Neural cell (in vitro differentiated cells): ENCODE data around the gene FAM174C. TPM values are rescaled to one million over a fixed set of nuclear protein-coding genes. Genes with fewer than 3 reads are reported as not detected.

Source experiments
- H2AFZ ChIP-seq: fragments of 200-600, 300-800 bp; sonication (generic), shearing (Covaris generic); 2 replicates; pipeline ENCODE4 v1.6.0; 2014; ENCODE audit warnings: low read depth, mild to moderate bottlenecking, antibody characterized with exemption, low read length, moderate library complexity
- H3F3A ChIP-seq: fragments of 200-600 bp; shearing (Covaris generic); 2 replicates; pipeline ENCODE4 v1.6.1; 2016; ENCODE audit warnings: mild to moderate bottlenecking, moderate library complexity, mixed read lengths, antibody characterized with exemption, low read length; ENCODE audit not compliant: insufficient read depth, poor library complexity, severe bottlenecking
- H3K27ac ChIP-seq: fragments of 200-600, 300-800 bp; sonication (generic), shearing (Covaris generic); 2 replicates; pipeline ENCODE4 v1.5.1; 2014; ENCODE audit warnings: mild to moderate bottlenecking, low read length, moderate library complexity
- H3K27me3 ChIP-seq: fragments of 300-800, 200-600 bp; sonication (generic), shearing (Covaris generic); 2 replicates; pipeline ENCODE4 v1.6.0; 2014; ENCODE audit warnings: mild to moderate bottlenecking, low read depth, low read length, moderate library complexity; ENCODE audit not compliant: insufficient read depth
- H3K36me3 ChIP-seq: fragments of 300-800, 200-600 bp; sonication (generic), shearing (Covaris generic); 2 replicates; pipeline ENCODE4 v1.5.1; 2014; ENCODE audit warnings: mild to moderate bottlenecking, antibody characterized with exemption, low read length, moderate library complexity; ENCODE audit not compliant: insufficient read depth
- H3K4me2 ChIP-seq: fragments of 300-800, 200-600 bp; sonication (generic), shearing (Covaris generic); 2 replicates; pipeline ENCODE4 v1.6.0; 2014; ENCODE audit warnings: mild to moderate bottlenecking, low read length
- H3K4me3 ChIP-seq: fragments of 300-800, 200-600 bp; sonication (generic), shearing (Covaris generic); 2 replicates; pipeline ENCODE4 v1.5.1; 2014; ENCODE audit warnings: mild to moderate bottlenecking, low read length, moderate library complexity
- H3K79me2 ChIP-seq: fragments of 200-600 bp; shearing (Covaris generic); replicated peaks from 2 replicates; pipeline ENCODE4 v1.6.0; 2014; ENCODE audit warnings: mild to moderate bottlenecking, low read length, moderate library complexity; ENCODE audit not compliant: insufficient read depth
- H3K9ac ChIP-seq: fragments of 300-800, 200-600 bp; sonication (generic), shearing (Covaris generic); 2 replicates; pipeline ENCODE4 v1.6.1; 2016; ENCODE audit warnings: mild to moderate bottlenecking, low read length, mixed read lengths
- H3K9me2 ChIP-seq: fragments of 200-600 bp; shearing (Covaris generic); 2 replicates; pipeline ENCODE4 v1.6.1; 2016; ENCODE audit warnings: mild to moderate bottlenecking, low read length, mixed read lengths; ENCODE audit not compliant: insufficient read depth
- H3K9me3 ChIP-seq: fragments of 200-600, 300-800 bp; sonication (generic), shearing (Covaris generic); 2 replicates; pipeline ENCODE4 v1.6.1; 2016; ENCODE audit warnings: mild to moderate bottlenecking, mixed run types, low read length, moderate library complexity, mixed read lengths
- H4K20me1 ChIP-seq: fragments of 200-600 bp; shearing (Covaris generic); 2 replicates; pipeline ENCODE4 v1.6.1; 2016; ENCODE audit warnings: mild to moderate bottlenecking, mixed run types; ENCODE audit not compliant: insufficient read depth
- CTCF ChIP-seq: fragments of 450-650 bp; IDR thresholded peaks from 2 replicates; pipeline ENCODE4 v1.5.1; 2014; ENCODE audit warnings: antibody characterized with exemption, mild to moderate bottlenecking, moderate library complexity; ENCODE audit not compliant: poor library complexity, severe bottlenecking
- EP300 ChIP-seq: fragments of 450-650 bp; conservative IDR thresholded peaks from 2 replicates; pipeline ENCODE4 v1.6.1; 2014; ENCODE audit warnings: antibody characterized with exemption, mild to moderate bottlenecking, moderate library complexity; ENCODE audit not compliant: poor library complexity, severe bottlenecking
- EZH2 ChIP-seq: fragments of 200-600, 300-800 bp; shearing (Covaris generic), sonication (generic); IDR thresholded peaks from 2 replicates; pipeline ENCODE4 v1.6.1; 2014; ENCODE audit warnings: antibody characterized with exemption, low read length, borderline replicate concordance, mild to moderate bottlenecking; ENCODE audit not compliant: insufficient read depth, poor library complexity, severe bottlenecking
- MXI1 ChIP-seq: fragments of 450-650 bp; conservative IDR thresholded peaks from 2 replicates; pipeline ENCODE4 v1.6.1; 2014; ENCODE audit warnings: antibody characterized with exemption, mild to moderate bottlenecking; ENCODE audit not compliant: poor library complexity, severe bottlenecking
- POLR2AphosphoS5 ChIP-seq: IDR thresholded peaks from 2 replicates; pipeline ENCODE4 v1.6.1; 2012
- RAD21 ChIP-seq: fragments of 450-650 bp; conservative IDR thresholded peaks from 2 replicates; pipeline ENCODE4 v1.6.1; 2014; ENCODE audit warnings: antibody characterized with exemption, mild to moderate bottlenecking, moderate library complexity
- REST ChIP-seq: IDR thresholded peaks from 2 replicates; pipeline ENCODE4 v1.6.1; 2012; ENCODE audit warnings: borderline replicate concordance
- SMC3 ChIP-seq: fragments of 450-650 bp; conservative IDR thresholded peaks from 2 replicates; pipeline ENCODE4 v1.6.1; 2014; ENCODE audit warnings: antibody characterized with exemption, mild to moderate bottlenecking, moderate library complexity; ENCODE audit not compliant: poor library complexity
- TAF1 ChIP-seq: IDR thresholded peaks from 2 replicates; pipeline ENCODE4 v1.6.1; 2012; ENCODE audit warnings: low read depth
- polyA plus RNA-seq: library from polyadenylated mRNA; depleted of rRNA; stranded (reverse); fragments of >200 nt; gene quantifications from 2 replicates; pipeline ENCODE4 v1.2.3, GENCODE V29; 2014

The FAM174C gene
- polyA plus RNA-seq, 1 donor from 2014 or later = 28.4 TPM

DNA sequence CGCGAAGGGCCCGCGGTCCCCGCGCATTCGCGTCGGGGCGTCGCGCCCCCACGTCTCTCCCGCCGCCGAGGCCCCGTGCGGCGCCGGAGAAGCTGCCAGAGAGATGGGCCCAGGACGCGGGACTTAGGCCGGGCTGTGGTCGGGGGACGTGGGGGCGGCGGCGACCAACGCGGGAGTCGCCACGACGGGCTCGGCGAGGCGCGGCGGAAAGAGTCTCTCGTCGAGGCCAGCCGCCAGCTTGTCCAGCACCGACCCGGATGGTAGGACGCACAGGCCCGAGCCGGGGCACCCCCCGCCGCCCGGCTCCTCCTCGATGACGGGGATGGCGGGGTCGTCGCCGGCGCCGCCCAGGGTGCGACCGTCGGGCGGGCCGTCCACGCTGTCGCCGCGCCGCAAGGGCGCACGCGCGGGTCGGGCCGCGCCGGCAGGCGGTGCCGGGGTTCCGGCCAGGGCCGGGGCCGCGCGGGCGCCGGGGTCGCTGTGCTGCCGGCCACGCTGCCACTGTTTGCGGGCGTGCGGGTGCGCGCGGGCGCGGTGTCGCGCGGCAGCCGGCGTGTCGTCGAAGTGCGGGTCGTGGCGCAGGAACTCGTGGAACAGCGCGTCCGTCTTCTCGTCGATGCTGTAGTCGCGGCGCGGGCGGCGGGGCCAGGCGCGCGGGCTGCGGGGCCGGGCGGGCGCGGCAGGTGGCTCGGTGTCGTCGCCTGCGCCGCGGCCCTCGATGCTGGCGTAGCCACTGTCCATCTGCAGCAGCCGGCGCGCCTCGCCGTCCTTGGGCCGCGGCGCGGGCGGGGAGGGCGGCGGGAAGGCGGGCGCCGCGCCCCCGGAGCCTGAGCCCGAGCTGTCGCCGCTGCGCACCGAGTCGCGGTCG, 46.0 kb upstream of the FAM174C start:
- Histone ChIP-seq H3K27me3 (no peaks in the 10 kb centered on the region), H2AFZ (no peak overlapping the region), H3K4me2 (no peak overlapping the region), H3K36me3 (no peaks in the 10 kb centered on the region), H3K9ac (no peak overlapping the region), H3K79me2 (no peaks in the 10 kb centered on the region), H3F3A (no peaks in the 10 kb centered on the region), H3K27ac (no peak overlapping the region), H3K9me3 (no peaks in the 10 kb centered on the region), H3K9me2 (no peaks in the 10 kb centered on the region), H3K4me3 (no peak overlapping the region), H4K20me1 (no peaks in the 10 kb centered on the region)
- TF ChIP-seq MXI1 = no peak
- TF ChIP-seq TAF1 = no peak
- no peak for TF ChIP-seq SMC3
- TF ChIP-seq RAD21 = no peak
- no peak for TF ChIP-seq CTCF
- TF ChIP-seq POLR2AphosphoS5 = no peak
- no peak for TF ChIP-seq EP300
- no peak for TF ChIP-seq REST
- no peak for TF ChIP-seq EZH2

DNA sequence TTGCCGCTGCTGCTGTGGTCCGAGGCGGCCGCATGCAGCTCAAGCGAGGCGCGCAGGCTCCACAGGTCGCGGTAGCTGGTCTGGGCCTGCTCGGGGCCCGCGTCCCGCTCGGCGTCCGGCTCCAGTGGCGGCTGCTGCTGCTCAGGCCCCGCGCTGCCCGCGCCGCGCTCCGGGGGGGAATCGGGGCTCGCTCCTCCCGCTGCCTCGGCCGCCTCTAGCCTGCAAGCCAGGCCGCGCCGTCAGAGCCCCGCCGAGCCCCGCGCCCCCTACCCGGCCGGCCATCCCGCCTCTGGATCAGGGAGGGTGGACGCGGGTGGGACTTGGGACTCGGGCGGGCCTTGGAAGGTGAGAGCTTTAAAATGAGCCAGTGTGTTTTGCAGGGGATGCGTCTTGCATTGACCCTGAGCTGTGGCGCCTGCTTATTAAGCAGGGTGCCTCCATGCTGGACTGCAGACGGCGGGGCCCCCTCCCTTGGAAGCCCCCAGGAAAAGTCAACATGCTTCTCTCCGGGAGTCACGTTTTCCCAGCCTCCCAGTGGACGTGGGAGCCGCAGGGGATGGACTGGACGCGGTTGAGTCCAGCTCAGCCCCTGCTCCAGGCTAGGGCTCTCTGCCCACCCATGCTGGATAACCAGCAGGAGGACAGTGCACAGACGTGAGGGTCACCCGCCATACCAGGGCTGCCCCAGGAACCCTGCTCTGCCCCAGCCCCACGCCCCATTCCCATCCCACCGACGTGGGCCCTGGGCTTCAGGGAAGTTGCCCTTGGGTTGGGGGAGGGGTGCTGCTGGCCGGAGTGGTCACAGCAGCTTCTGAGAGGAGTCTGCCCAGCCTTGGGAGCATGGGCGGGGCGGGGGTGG, 45.2 kb upstream of the FAM174C start:
- no peak overlapping the region for H3K4me2 ChIP-seq
- TF ChIP-seq EZH2 (no peak), RAD21 (no peak), TAF1 (no peak), CTCF (no peak), MXI1 (no peak), REST (no peak), SMC3 (no peak), EP300 (no peak), POLR2AphosphoS5 (no peak)
- H3K9me3 ChIP-seq = no peaks in the 10 kb centered on the region
- H3K4me3 ChIP-seq = no peak overlapping the region
- H3K79me2 ChIP-seq = no peaks in the 10 kb centered on the region
- no peak overlapping the region for H3K27ac ChIP-seq
- no peaks in the 10 kb centered on the region for H3K36me3 ChIP-seq
- H3K9ac ChIP-seq = no peak overlapping the region
- no peaks in the 10 kb centered on the region for H3K9me2 ChIP-seq
- H3F3A ChIP-seq = no peaks in the 10 kb centered on the region
- no peaks in the 10 kb centered on the region for H3K27me3 ChIP-seq
- no peaks in the 10 kb centered on the region for H4K20me1 ChIP-seq
- H2AFZ ChIP-seq = no peak overlapping the region
